SK-N-SH treated with all-trans-retinoic acid at 6 μM for 48 hours (cell line): ENCODE measurements around the gene PLA2G15.
"Not testable (repeated sequence)": the region's sequence is repeated elsewhere in the genome, so short reads cannot be mapped to it uniquely, and the experiment has no call there.

ENCODE experiments used
- ATAC-seq: fragments of 200-7000 bp; cut with Tn5 transposase; 3 replicates; pipeline ENCODE4 v1.9.1; 2020; ENCODE audit warnings: mild to moderate bottlenecking, moderate library complexity
- BACH2 ChIP-seq: fragments of 250-450 bp; sonication (Bioruptor Pico); IDR thresholded peaks from 2 replicates; pipeline ENCODE4 v1.9.0; 2021; ENCODE audit warnings: mild to moderate bottlenecking, borderline replicate concordance
- CSDC2 ChIP-seq: fragments of 250-450 bp; sonication (Bioruptor Pico); IDR thresholded peaks from 2 replicates; pipeline ENCODE4 v1.5.0; 2020; ENCODE audit warnings: mild to moderate bottlenecking, moderate library complexity
- ESRRG ChIP-seq: fragments of 250-450 bp; sonication (Bioruptor Pico); IDR thresholded peaks from 2 replicates; pipeline ENCODE4 v1.6.1; 2021; ENCODE audit warnings: mild to moderate bottlenecking
- GLIS3 ChIP-seq: fragments of 250-450 bp; sonication (Bioruptor Pico); IDR thresholded peaks from 2 replicates; pipeline ENCODE4 v1.5.0; 2020; ENCODE audit warnings: mild to moderate bottlenecking, moderate library complexity
- ISL1 ChIP-seq: fragments of 250-450 bp; sonication (Bioruptor Pico); IDR thresholded peaks from 2 replicates; pipeline ENCODE4 v2.1.2; 2022; ENCODE audit warnings: mild to moderate bottlenecking, moderate library complexity
- OSR1 ChIP-seq: fragments of 250-450 bp; sonication (Bioruptor Pico); IDR thresholded peaks from 2 replicates; pipeline ENCODE4 v1.8.0; 2022; ENCODE audit warnings: moderate library complexity, mild to moderate bottlenecking, inconsistent platforms
- PPARA ChIP-seq: fragments of 250-450 bp; sonication (Bioruptor Pico); IDR thresholded peaks from 2 replicates; pipeline ENCODE4 v1.5.0; 2020; ENCODE audit warnings: mild to moderate bottlenecking, borderline replicate concordance
- RARB ChIP-seq: fragments of 250-450 bp; sonication (Bioruptor Pico); IDR thresholded peaks from 2 replicates; pipeline ENCODE4 v1.8.0; 2021; ENCODE audit warnings: mild to moderate bottlenecking, moderate library complexity
- SNAI2 ChIP-seq: fragments of 250-450 bp; sonication (Bioruptor Pico); IDR thresholded peaks from 2 replicates; pipeline ENCODE4 v1.5.0; 2020; ENCODE audit warnings: mild to moderate bottlenecking, moderate library complexity
- TCF4 ChIP-seq: fragments of 250-450 bp; sonication (Bioruptor Pico); IDR thresholded peaks from 2 replicates; pipeline ENCODE4 v1.8.0; 2021; ENCODE audit warnings: mild to moderate bottlenecking, moderate library complexity, borderline replicate concordance
- TOX ChIP-seq: fragments of 250-450 bp; sonication (Bioruptor Pico); IDR thresholded peaks from 2 replicates; pipeline ENCODE4 v1.8.0; 2021; ENCODE audit warnings: mild to moderate bottlenecking, moderate library complexity, borderline replicate concordance
- ZC3H10 ChIP-seq: fragments of 250-450 bp; sonication (Bioruptor Pico); IDR thresholded peaks from 2 replicates; pipeline ENCODE4 v1.5.1; 2021; ENCODE audit warnings: mild to moderate bottlenecking, moderate library complexity
- ZFP3 ChIP-seq: fragments of 250-450 bp; sonication (Bioruptor Pico); IDR thresholded peaks from 2 replicates; pipeline ENCODE4 v1.5.0; 2020; ENCODE audit warnings: mild to moderate bottlenecking, moderate library complexity
- ZNF565 ChIP-seq: fragments of 450-650 bp; formaldehyde crosslinking; conservative IDR thresholded peaks from 2 replicates; pipeline ENCODE4 v1.5.0; 2020; ENCODE audit warnings: low read depth, mild to moderate bottlenecking, moderate library complexity
- ZNF70 ChIP-seq: fragments of 450-650 bp; formaldehyde crosslinking; IDR thresholded peaks from 2 replicates; pipeline ENCODE4 v1.5.0; 2020; ENCODE audit warnings: mild to moderate bottlenecking, moderate library complexity
- ZNF8 ChIP-seq: fragments of 450-650 bp; formaldehyde crosslinking; IDR thresholded peaks from 2 replicates; pipeline ENCODE4 v1.5.0; 2020; ENCODE audit warnings: mild to moderate bottlenecking, moderate library complexity
- TF ChIP-seq, protein P1 (sequence below): fragments of 250-450 bp; sonication (Bioruptor Pico); IDR thresholded peaks from 2 replicates; pipeline ENCODE4 v1.8.0; 2021; ENCODE audit warnings: low read depth, mild to moderate bottlenecking, moderate library complexity, borderline replicate concordance
- TF ChIP-seq, protein P2 (sequence below): fragments of 250-450 bp; sonication (Bioruptor Pico); IDR thresholded peaks from 2 replicates; pipeline ENCODE4 v1.5.0; 2020; ENCODE audit warnings: mild to moderate bottlenecking, moderate library complexity
- TF ChIP-seq, protein P3 (sequence below): fragments of 250-450 bp; sonication (Bioruptor Pico); IDR thresholded peaks from 2 replicates; pipeline ENCODE4 v1.5.1; 2020; ENCODE audit warnings: low read depth, mild to moderate bottlenecking, moderate library complexity
- TF ChIP-seq, protein P4 (sequence below): fragments of 250-450 bp; sonication (Bioruptor Pico); IDR thresholded peaks from 2 replicates; pipeline ENCODE4 v1.5.1; 2021; ENCODE audit warnings: mild to moderate bottlenecking, moderate library complexity
- TF ChIP-seq, protein P5 (sequence below): fragments of 250-450 bp; sonication (Bioruptor Pico); IDR thresholded peaks from 2 replicates; pipeline ENCODE4 v1.8.0; 2020; ENCODE audit warnings: mild to moderate bottlenecking, moderate library complexity, borderline replicate concordance

The PLA2G15 gene

DNA sequence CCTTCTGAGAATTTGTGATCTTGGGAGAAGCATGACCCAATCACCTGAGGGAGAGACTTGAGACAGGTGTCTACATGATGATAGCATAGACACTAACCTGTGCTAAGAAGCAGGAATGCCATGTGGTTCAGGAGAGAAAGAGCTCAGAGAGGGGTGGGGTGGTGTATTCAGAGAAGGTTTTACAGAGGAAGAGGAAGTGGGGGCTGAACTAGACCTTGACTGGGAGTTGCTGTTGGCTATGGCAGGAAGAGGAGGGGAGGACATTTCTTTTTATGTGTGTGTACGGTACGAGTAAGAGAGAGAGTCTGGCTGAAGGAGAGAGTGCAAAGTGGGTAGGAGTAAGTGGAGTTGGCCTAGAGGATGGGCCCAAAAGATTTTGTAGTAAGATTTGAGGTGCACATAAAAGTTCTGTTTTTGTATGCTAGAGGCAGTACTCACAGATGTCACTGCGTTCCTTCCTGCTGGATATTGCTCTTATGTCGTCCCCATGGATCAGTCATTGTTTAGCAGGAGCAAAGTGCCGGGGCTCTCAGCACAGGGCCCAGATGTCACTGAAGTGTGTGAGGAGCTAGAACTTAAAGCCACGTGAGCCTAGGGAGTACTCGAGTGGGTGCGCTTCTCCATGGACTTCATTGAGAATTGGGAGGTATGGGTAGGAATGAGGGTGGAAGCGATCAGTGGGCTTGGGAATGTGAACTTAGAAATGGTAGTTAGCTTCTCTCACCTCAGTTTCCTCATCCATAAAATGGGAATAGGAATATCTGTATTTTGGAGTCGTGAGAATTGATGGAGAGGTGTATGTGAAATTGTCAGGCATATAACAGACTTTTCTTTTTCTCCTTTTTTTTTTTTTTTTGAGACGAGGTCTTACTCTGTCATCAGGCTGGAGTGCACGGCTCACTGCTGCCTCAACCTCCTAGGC, 41.2 kb downstream of the PLA2G15 start:
- ATAC-seq, result no peak
- no peak for TF ChIP-seq SNAI2 (CRISPR knock-in tag)

DNA sequence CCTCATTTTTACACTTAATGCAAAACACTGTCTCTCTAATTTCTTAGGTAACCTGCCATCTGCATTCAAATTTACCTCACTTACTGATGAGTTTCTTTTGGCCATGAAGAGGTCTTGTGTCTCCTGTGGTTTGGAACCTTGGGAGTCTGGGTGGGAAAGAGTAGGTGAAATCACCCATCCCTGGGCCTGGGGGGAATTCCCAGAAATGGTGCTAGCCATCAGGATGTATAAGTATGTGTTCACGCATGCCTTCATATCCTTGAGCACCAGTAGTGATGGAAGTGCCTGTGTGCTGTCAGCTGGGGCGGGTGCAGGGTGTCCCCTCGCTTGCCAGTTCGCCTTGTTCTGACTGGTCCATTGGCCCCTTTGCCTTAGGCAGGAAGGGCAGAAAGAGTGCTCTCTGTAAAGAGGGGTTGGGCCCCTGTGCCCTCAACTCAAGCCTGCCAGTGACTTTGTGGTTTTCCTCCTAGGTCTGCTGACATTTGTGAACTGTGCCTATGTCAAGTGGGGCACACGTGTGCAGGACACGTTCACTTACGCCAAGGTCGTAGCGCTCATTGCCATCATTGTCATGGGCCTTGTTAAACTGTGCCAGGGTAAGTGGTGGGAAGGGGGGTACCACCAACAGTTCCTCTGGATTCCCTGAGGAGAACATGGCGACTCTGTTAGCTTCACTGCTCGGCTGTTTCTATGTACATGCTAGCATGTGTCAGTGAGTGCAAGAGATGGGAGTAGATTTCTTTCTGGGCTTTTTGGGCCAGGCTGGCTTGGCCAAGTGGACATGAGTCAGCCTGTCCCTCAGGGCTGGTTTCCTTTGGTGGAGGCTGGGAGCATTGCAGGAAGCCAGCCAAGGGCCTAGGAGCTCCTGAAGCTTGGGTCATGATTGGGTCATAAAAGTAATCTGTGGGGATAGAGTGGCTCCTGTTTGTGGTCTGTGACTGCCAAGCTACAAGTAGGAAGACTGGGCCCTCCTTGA, 42.4 kb downstream of the PLA2G15 start:
- peak; percentile 54 for ATAC-seq

DNA sequence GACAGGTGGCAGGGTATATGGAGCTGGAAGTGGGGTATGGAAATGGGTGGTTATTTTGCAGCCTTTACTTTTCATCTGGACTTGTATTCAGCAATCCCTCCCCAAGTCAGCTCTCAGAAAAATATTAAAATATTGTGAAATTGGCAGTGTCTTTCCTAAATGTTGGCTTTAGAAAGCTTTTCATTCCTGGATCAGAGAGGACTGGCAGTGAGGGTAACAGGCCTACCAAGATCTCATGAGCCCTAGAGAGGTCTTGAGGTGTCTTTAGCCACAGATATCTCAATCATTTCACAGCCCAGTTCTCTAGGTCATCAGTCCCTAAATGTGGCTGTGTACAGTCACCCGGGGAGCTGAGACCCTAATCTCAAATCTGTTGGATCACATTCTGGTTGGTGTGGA, 43.1 kb downstream of the PLA2G15 start:
- TF ChIP-seq PPARA (CRISPR knock-in tag) (no peak), ZNF70 (no peak), SNAI2 (CRISPR knock-in tag) (no peak), ZNF565 (CRISPR knock-in tag) (no peak), GLIS3 (CRISPR knock-in tag) (no peak), ZC3H10 (no peak), TOX (CRISPR knock-in tag) (no peak), OSR1 (CRISPR knock-in tag) (no peak), ISL1 (no peak)
- TF ChIP-seq, protein P1, sequence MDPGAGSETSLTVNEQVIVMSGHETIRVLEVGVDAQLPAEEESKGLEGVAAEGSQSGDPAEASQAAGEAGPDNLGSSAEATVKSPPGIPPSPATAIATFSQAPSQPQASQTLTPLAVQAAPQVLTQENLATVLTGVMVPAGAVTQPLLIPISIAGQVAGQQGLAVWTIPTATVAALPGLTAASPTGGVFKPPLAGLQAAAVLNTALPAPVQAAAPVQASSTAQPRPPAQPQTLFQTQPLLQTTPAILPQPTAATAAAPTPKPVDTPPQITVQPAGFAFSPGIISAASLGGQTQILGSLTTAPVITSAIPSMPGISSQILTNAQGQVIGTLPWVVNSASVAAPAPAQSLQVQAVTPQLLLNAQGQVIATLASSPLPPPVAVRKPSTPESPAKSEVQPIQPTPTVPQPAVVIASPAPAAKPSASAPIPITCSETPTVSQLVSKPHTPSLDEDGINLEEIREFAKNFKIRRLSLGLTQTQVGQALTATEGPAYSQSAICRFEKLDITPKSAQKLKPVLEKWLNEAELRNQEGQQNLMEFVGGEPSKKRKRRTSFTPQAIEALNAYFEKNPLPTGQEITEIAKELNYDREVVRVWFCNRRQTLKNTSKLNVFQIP (CRISPR knock-in tag), result no peak
- no peak for ATAC-seq

More for the DNA sequence above, 42.4 kb downstream of the PLA2G15 start:
- TF ChIP-seq BACH2 (CRISPR knock-in tag) (no peak), ISL1 (no peak), ESRRG (no peak), TCF4 (CRISPR knock-in tag) (no peak), ZC3H10 (no peak), GLIS3 (CRISPR knock-in tag) (no peak)
- TF ChIP-seq, protein P1 (CRISPR knock-in tag), result no peak
- TF ChIP-seq, protein P2, sequence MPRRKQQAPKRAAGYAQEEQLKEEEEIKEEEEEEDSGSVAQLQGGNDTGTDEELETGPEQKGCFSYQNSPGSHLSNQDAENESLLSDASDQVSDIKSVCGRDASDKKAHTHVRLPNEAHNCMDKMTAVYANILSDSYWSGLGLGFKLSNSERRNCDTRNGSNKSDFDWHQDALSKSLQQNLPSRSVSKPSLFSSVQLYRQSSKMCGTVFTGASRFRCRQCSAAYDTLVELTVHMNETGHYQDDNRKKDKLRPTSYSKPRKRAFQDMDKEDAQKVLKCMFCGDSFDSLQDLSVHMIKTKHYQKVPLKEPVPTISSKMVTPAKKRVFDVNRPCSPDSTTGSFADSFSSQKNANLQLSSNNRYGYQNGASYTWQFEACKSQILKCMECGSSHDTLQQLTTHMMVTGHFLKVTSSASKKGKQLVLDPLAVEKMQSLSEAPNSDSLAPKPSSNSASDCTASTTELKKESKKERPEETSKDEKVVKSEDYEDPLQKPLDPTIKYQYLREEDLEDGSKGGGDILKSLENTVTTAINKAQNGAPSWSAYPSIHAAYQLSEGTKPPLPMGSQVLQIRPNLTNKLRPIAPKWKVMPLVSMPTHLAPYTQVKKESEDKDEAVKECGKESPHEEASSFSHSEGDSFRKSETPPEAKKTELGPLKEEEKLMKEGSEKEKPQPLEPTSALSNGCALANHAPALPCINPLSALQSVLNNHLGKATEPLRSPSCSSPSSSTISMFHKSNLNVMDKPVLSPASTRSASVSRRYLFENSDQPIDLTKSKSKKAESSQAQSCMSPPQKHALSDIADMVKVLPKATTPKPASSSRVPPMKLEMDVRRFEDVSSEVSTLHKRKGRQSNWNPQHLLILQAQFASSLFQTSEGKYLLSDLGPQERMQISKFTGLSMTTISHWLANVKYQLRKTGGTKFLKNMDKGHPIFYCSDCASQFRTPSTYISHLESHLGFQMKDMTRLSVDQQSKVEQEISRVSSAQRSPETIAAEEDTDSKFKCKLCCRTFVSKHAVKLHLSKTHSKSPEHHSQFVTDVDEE (CRISPR knock-in tag), result no peak

DNA sequence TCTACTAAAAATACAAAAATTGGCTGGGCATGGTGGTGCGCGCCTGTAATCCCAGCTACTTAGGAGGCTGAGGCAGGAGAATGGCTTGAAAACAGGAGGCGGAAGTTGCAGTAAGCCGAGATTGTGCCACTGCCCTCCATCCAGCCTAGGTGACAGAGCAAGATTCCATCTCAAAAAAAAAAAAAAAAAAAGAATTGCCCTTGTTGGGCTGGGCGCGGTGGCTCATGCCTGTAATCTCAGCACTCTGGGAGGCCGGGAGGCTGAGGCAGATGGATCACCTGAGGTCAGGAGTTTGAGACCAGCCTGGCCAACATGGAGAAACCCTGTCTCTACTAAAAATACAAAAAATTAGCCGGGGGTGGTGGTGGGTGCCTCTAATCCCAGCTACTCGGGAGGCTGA, 43.6 kb downstream of the PLA2G15 start:
- not testable (repeated sequence) for ATAC-seq

DNA sequence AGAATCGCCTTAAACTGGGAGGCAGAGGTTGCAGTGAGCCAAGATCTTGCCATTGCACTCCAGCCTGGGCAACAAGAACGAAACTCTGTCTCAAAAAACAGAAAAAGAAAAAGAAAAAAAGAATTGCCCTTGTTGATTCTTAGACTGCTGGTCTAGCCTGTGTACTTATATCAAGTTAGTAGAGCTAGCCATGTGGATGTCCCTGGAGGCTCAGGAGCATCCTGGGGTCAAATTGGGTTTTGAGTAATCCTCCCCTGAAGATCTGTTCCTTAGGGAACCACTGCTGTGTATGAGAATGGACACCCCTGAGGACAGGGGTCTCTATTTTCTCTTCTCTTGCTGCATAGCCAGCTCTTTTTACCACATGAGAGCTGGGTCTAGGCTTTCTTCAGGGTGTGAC, 44.0 kb downstream of the PLA2G15 start:
- ATAC-seq, result no peak
- TF ChIP-seq GLIS3 (CRISPR knock-in tag) (no peak), ISL1 (no peak), ZNF70 (no peak), ESRRG (no peak), TCF4 (CRISPR knock-in tag) (no peak), TOX (CRISPR knock-in tag) (no peak), PPARA (CRISPR knock-in tag) (no peak), ZNF8 (CRISPR knock-in tag) (no peak), CSDC2 (CRISPR knock-in tag) (no peak), RARB (CRISPR knock-in tag) (no peak), ZC3H10 (no peak), ZFP3 (CRISPR knock-in tag) (no peak)
- TF ChIP-seq, protein P3, sequence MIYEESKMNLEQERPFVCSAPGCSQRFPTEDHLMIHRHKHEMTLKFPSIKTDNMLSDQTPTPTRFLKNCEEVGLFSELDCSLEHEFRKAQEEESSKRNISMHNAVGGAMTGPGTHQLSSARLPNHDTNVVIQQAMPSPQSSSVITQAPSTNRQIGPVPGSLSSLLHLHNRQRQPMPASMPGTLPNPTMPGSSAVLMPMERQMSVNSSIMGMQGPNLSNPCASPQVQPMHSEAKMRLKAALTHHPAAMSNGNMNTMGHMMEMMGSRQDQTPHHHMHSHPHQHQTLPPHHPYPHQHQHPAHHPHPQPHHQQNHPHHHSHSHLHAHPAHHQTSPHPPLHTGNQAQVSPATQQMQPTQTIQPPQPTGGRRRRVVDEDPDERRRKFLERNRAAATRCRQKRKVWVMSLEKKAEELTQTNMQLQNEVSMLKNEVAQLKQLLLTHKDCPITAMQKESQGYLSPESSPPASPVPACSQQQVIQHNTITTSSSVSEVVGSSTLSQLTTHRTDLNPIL (CRISPR knock-in tag), result no peak
- TF ChIP-seq, protein P4, sequence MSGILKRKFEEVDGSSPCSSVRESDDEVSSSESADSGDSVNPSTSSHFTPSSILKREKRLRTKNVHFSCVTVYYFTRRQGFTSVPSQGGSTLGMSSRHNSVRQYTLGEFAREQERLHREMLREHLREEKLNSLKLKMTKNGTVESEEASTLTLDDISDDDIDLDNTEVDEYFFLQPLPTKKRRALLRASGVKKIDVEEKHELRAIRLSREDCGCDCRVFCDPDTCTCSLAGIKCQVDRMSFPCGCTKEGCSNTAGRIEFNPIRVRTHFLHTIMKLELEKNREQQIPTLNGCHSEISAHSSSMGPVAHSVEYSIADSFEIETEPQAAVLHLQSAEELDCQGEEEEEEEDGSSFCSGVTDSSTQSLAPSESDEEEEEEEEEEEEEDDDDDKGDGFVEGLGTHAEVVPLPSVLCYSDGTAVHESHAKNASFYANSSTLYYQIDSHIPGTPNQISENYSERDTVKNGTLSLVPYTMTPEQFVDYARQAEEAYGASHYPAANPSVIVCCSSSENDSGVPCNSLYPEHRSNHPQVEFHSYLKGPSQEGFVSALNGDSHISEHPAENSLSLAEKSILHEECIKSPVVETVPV (CRISPR knock-in tag), result no peak
- TF ChIP-seq, protein P5, sequence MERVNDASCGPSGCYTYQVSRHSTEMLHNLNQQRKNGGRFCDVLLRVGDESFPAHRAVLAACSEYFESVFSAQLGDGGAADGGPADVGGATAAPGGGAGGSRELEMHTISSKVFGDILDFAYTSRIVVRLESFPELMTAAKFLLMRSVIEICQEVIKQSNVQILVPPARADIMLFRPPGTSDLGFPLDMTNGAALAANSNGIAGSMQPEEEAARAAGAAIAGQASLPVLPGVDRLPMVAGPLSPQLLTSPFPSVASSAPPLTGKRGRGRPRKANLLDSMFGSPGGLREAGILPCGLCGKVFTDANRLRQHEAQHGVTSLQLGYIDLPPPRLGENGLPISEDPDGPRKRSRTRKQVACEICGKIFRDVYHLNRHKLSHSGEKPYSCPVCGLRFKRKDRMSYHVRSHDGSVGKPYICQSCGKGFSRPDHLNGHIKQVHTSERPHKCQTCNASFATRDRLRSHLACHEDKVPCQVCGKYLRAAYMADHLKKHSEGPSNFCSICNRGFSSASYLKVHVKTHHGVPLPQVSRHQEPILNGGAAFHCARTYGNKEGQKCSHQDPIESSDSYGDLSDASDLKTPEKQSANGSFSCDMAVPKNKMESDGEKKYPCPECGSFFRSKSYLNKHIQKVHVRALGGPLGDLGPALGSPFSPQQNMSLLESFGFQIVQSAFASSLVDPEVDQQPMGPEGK, result no peak
